AG04449 (cell line): ENCODE data around the gene RPH3AL.
"Not testable (repeated sequence)": the region's sequence is repeated elsewhere in the genome, so short reads cannot be mapped to it uniquely, and the experiment has no call there.

Experiments
- CTCF ChIA-PET: fragments of 350-600 bp; formaldehyde crosslinking; extraction: SDS; loops from one replicate; lab custom pipeline; 2021; ENCODE audit warnings: antibody characterized with exemption; lab: Yijun Ruan, JAX
- POLR2A ChIA-PET: fragments of 400-600, 350-600 bp; formaldehyde crosslinking; extraction: SDS; loops from one replicate; lab custom pipeline; 2020; ENCODE audit warnings: antibody characterized with exemption, inconsistent platforms; lab: Yijun Ruan, JAX
- DNase-seq: peaks from one replicate; pipeline ENCODE4 v3.0.0-alpha.2; 2010; ENCODE audit warnings: low read depth, low spot score
- H3K4me3 ChIP-seq: 2 replicates; pipeline ENCODE4 v1.5.1; 2011; ENCODE audit warnings: low read depth, mild to moderate bottlenecking, control low read depth, low read length
- TF ChIP-seq, protein P1 (sequence below): IDR thresholded peaks from one replicate; pipeline ENCODE4 v1.5.1; 2011; ENCODE audit warnings: mild to moderate bottlenecking, moderate library complexity, low read length, control low read depth, inconsistent platforms; ENCODE audit not compliant: insufficient read depth; ENCODE audit errors: missing control alignments

RPH3AL gene

DNA sequence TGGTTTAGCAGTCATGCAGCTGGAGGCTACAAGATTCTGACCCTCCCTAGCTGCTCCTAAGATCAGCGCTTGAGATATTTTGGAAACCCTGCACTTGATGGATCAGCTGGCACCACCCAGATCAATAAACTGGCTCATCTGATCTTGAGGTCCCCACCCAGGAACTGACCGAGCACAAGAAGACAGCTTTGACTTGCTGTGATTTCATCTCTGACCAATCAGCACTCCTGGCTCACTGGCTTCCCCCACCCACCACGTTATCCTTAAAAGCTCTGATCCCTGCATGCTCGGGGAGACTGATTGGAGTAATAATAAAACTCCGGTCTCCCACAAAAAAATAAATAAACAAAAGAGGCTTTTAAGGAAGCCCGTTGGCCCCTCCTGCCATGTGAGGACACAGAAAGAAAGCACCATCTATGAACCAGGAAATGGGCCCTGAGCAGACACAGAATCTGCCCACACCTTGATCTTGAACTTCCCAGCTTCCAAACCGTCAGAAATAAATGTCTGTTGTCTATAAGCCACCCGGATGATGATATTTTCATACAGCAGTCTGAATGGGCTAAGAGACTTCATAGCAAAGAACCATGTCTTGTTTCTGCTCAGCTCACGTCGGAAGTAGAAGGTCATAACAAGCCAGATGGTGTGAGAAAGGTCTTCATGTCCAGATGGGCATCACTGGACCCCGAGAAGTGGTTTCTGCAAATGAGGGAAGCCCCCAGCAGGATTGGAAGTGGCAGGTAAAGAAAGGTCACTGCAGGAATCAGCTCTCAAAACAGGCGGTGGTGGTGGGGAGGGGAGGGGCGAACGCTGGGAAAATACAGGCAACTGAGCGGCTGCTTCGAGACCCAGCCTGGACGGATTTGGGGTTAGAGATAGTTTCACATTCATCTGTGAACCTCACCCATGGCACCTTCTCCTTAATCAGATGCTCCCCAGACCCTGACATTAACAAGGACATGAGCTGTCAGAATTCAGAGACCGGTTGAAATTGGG lies 19.8 kb upstream of the RPH3AL start:
- DNase-seq: no peak
- POLR2A ChIA-PET: no interaction called here
- TF ChIP-seq, protein P1, sequence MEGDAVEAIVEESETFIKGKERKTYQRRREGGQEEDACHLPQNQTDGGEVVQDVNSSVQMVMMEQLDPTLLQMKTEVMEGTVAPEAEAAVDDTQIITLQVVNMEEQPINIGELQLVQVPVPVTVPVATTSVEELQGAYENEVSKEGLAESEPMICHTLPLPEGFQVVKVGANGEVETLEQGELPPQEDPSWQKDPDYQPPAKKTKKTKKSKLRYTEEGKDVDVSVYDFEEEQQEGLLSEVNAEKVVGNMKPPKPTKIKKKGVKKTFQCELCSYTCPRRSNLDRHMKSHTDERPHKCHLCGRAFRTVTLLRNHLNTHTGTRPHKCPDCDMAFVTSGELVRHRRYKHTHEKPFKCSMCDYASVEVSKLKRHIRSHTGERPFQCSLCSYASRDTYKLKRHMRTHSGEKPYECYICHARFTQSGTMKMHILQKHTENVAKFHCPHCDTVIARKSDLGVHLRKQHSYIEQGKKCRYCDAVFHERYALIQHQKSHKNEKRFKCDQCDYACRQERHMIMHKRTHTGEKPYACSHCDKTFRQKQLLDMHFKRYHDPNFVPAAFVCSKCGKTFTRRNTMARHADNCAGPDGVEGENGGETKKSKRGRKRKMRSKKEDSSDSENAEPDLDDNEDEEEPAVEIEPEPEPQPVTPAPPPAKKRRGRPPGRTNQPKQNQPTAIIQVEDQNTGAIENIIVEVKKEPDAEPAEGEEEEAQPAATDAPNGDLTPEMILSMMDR: no peak
- CTCF ChIA-PET: interaction anchor here (1.2 to 2.1 kb wide), 2 partner anchors 13 to 19 kb away, joined by 3 to 7 read pairs; partner anchors contain the start of gene RPH3AL
- no peak overlapping the region for H3K4me3 ChIP-seq

DNA sequence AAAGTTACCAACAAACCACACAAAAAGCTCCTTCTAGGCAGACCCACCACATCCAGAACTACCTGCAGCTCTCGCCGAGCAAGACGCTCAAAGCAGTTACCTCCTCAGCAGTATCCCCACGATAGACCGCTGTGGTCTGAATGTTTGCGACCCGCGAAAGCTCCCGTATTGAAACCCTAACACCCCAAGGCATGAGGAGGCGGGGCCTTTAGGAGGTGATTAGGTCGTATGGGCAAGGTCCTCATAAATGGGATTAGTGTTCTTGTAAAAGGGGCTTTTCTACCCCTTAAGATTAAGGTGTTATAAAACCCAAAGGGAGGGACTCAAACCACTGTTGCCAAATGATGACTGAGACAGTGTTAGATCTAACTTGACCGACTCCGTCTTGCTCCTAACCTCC lies 19.0 kb upstream of the RPH3AL start:
- POLR2A ChIA-PET: no interaction called here
- DNase-seq: no peak
- TF ChIP-seq, protein P1: no peak
- CTCF ChIA-PET: interaction anchor here (2.1 kb wide), 1 partner anchor 14 kb away, joined by 7 read pairs; no protein-coding TSS in a partner anchor
- no peak overlapping the region for H3K4me3 ChIP-seq

DNA sequence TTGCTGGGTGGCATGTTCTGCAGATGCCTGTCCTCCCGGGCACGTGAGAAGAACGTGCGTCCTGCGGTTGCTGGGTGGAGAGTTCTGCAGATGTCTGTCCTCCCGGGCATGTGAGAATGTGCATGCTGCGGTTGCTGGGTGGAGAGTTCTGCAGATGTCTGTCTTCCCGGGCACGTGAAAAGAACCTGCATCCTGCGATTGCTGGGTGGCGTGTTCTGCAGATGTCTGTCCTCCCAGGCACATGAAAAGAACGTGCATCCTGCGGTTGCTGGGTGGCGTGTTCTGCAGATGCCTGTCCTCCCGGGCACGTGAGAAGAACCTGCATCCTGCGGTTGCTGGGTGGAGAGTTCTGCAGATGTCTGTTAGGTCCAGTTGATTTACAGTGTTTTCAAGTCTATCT lies 15.0 kb upstream of the RPH3AL start:
- CTCF ChIA-PET, DNase-seq, POLR2A ChIA-PET, H3K4me3 ChIP-seq: not testable (repeated sequence)

DNA sequence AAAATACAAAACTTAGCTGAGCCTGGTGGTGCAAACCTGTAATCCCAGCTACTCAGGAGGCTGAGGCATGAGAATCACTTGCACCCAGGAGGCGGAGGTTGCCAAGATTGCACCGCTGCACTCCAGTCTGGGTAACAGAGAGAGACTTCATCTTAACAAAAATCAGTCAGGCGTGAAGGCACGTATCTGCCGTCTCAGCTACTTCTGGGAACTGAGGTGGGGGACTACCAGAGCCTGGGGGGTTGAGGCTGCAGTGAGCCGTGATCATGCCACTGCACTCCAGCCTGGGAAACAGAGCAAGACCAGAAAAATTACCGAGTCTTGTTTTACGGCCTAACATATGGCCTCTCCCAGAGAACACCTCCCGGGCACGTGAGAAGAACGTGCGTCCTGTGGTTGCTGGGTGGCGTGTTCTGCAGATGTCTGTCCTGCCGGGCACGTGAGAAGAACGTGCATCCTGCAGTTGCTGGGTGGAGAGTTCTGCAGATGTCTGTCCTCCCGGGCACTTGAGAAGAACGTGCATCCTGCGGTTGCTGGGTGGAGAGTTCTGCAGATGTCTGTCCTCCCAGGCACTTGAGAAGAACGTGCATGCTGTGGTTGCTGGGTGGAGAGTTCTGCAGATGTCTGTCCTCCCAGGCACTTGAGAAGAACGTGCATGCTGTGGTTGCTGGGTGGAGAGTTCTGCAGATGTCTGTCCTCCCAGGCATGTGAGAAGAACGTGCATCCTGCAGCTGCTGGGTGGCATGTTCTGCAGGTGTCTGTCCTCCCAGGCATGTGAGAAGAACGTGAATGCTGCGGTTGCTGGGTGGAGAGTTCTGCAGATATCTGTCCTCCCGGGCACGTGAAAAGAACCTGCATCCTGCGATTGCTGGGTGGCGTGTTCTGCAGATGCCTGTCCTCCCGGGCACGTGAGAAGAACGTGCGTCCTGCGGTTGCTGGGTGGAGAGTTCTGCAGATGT lies 14.3 kb upstream of the RPH3AL start:
- DNase-seq, POLR2A ChIA-PET, H3K4me3 ChIP-seq: not testable (repeated sequence)
- CTCF ChIA-PET: interaction anchor here (1.8 kb wide), 1 partner anchor 19 kb away, joined by 5 read pairs; no protein-coding TSS in a partner anchor

DNA sequence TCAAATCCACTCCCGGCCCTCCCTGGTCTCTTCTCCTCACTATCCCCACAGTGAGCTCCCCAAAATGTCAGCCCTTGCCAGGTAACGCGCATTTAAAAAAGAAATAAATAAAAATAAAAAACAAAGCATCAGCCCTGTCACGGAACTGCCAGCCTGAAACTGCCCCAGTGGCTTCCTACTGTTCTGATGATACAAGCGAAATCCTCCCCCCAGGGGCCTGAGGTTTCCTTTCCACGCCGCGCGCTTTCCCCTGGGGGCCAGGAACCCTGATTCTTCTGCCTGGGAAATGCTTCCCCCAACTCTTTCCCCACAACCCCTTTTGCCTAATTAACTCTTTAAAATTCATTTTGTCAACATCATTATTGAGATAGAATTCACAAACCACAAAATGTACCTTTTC lies 12.2 kb upstream of the RPH3AL start:
- CTCF ChIA-PET: interaction anchor here (1.4 kb wide), 1 partner anchor 21 kb away, joined by 4 read pairs; no protein-coding TSS in a partner anchor
- POLR2A ChIA-PET: no interaction called here
- no peak overlapping the region for H3K4me3 ChIP-seq
- TF ChIP-seq, protein P1: no peak
- no peak for DNase-seq

DNA sequence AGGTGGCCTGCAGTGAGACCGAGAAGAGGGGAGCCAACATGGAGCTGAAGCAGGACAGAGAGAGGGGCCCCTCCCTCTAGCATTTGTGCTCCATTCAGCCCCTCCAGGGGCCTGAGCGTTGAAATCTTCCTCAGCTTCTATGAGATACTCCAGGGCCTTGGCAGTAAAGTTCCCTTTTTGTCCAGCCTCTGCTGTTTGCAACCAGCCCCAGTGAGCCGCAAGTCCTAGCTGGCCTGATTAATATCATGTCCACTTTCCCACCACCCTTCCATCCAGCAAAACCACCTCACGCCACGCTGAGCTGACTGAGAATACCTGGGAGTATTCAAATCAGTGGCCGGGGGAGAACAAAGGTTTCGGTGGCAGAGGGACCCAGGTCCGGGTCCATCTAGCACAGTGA lies 11.7 kb upstream of the RPH3AL start:
- ChIA-PET POLR2A (no interaction called here), CTCF (interaction anchor here (1.4 kb wide), 1 partner anchor 21 kb away, joined by 4 read pairs; no protein-coding TSS in a partner anchor)
- TF ChIP-seq, protein P1: no peak
- DNase-seq: no peak
- H3K4me3 ChIP-seq: no peak overlapping the region
